Mesenchymal stem cell (in vitro differentiated cells and primary cell): ENCODE data around the gene SFXN4.

Experiments
- DNase-seq: peaks from one replicate; pipeline ENCODE4 v3.0.0-alpha.2; 2013
- H2AFZ ChIP-seq: one replicate; pipeline ENCODE4 v1.6.1; 2013; ENCODE audit warnings: low read depth, mild to moderate bottlenecking, control low read depth, inconsistent platforms, low read length, moderate library complexity
- H2AK5ac ChIP-seq: 2 replicates; pipeline ENCODE4 v1.6.1; 2013; ENCODE audit warnings: low read length, moderate library complexity, mild to moderate bottlenecking, inconsistent platforms; ENCODE audit not compliant: severe bottlenecking
- H2BK120ac ChIP-seq: one replicate; pipeline ENCODE4 v1.6.1; 2013; ENCODE audit warnings: low read depth, mild to moderate bottlenecking, inconsistent platforms, low read length, moderate library complexity
- H2BK12ac ChIP-seq, 2 experiments: one replicate each; pipeline ENCODE4 v1.6.1; 2013; ENCODE audit warnings: inconsistent platforms in 2 of 2, low read length in 2 of 2, mild to moderate bottlenecking in 2 of 2, moderate library complexity in 2 of 2, control low read depth in 1 of 2
- H2BK15ac ChIP-seq: one replicate; pipeline ENCODE4 v1.6.1; 2013; ENCODE audit warnings: mild to moderate bottlenecking, low read depth, inconsistent platforms; ENCODE audit not compliant: poor library complexity, severe bottlenecking
- H2BK5ac ChIP-seq: 2 replicates; pipeline ENCODE4 v1.6.1; 2013; ENCODE audit warnings: low read depth, mild to moderate bottlenecking, low read length, control low read depth, inconsistent platforms; ENCODE audit not compliant: poor library complexity, severe bottlenecking
- H3K14ac ChIP-seq, 2 experiments: one replicate each; pipeline ENCODE4 v1.6.1; 2013; ENCODE audit warnings: inconsistent platforms in 2 of 2, low read length in 2 of 2, control low read depth in 1 of 2, mild to moderate bottlenecking in 1 of 2, moderate library complexity in 1 of 2
- H3K18ac ChIP-seq, 2 experiments: one replicate each; pipeline ENCODE4 v1.6.1; 2013; ENCODE audit warnings: inconsistent platforms in 2 of 2, low read length in 2 of 2, control low read depth in 1 of 2, low read depth in 1 of 2, mild to moderate bottlenecking in 1 of 2
- H3K23ac ChIP-seq, 2 experiments: one replicate each; pipeline ENCODE4 v1.6.1; 2013; ENCODE audit warnings: inconsistent platforms in 2 of 2, low read length in 2 of 2, mild to moderate bottlenecking in 2 of 2, moderate library complexity in 2 of 2, control low read depth in 1 of 2
- H3K27ac ChIP-seq: 2 replicates; pipeline ENCODE4 v1.5.1; 2013; ENCODE audit warnings: mild to moderate bottlenecking, moderate library complexity, low read length, control low read depth, inconsistent platforms; ENCODE audit not compliant: poor library complexity, severe bottlenecking
- H3K27me3 ChIP-seq, 2 experiments: 2 replicates each; pipeline versions ENCODE4 v1.6.1 to v1.7.0; 2013; ENCODE audit warnings: low read length in 2 of 2, mild to moderate bottlenecking in 2 of 2, moderate library complexity in 2 of 2, control low read depth in 1 of 2, inconsistent platforms in 1 of 2; ENCODE audit not compliant: control insufficient read depth in 1 of 2, insufficient read depth in 1 of 2
- H3K36me3 ChIP-seq, 2 experiments: 2 replicates each; pipeline versions ENCODE4 v1.6.1 to v1.7.0; 2013; ENCODE audit warnings: low read length in 2 of 2, control low read depth in 1 of 2, inconsistent platforms in 1 of 2, low read depth in 1 of 2, mild to moderate bottlenecking in 1 of 2; ENCODE audit not compliant: insufficient read depth in 2 of 2, control insufficient read depth in 1 of 2
- H3K4ac ChIP-seq, 2 experiments: one replicate each; pipeline ENCODE4 v1.6.1; 2013; ENCODE audit warnings: inconsistent platforms in 2 of 2, low read length in 2 of 2, mild to moderate bottlenecking in 2 of 2, moderate library complexity in 2 of 2, control low read depth in 1 of 2, low read depth in 1 of 2
- H3K4me1 ChIP-seq: 2 replicates; pipeline ENCODE4 v1.6.1; 2013; ENCODE audit warnings: low read depth, low read length, control low read depth; ENCODE audit not compliant: control insufficient read depth, insufficient read depth
- H3K4me2 ChIP-seq: 2 replicates; pipeline ENCODE4 v1.6.1; 2013; ENCODE audit warnings: low read length, mild to moderate bottlenecking, inconsistent platforms; ENCODE audit not compliant: poor library complexity, severe bottlenecking
- H3K4me3 ChIP-seq, 2 experiments: 2 replicates each; pipeline versions ENCODE4 v1.5.1 to v1.7.0; 2013; ENCODE audit warnings: low read length in 2 of 2, mild to moderate bottlenecking in 2 of 2, control low read depth in 1 of 2, low read depth in 1 of 2; ENCODE audit not compliant: insufficient read depth in 1 of 2
- H3K79me1 ChIP-seq: replicated peaks from 2 replicates; pipeline ENCODE4 v1.6.1; 2013; ENCODE audit warnings: mild to moderate bottlenecking, control low read depth, low read length, inconsistent platforms; ENCODE audit not compliant: poor library complexity, severe bottlenecking
- H3K9ac ChIP-seq: 2 replicates; pipeline ENCODE4 v1.7.0; 2013; ENCODE audit warnings: mild to moderate bottlenecking, low read length, moderate library complexity
- H3K9me3 ChIP-seq: 2 replicates; pipeline ENCODE4 v1.7.0; 2013; ENCODE audit warnings: mild to moderate bottlenecking, low read length; ENCODE audit not compliant: control insufficient read depth
- H4K8ac ChIP-seq: one replicate; pipeline ENCODE4 v1.6.1; 2013; ENCODE audit warnings: inconsistent platforms, mild to moderate bottlenecking, low read length, moderate library complexity
- H4K91ac ChIP-seq: one replicate; pipeline ENCODE4 v1.6.1; 2013; ENCODE audit warnings: mild to moderate bottlenecking, low read length, inconsistent platforms
- WGBS: methylation state at CpG from one replicate; pipeline ENCODE4 v1.1.7; 2013; ENCODE audit warnings: mixed read lengths; 5-methylcytosine and 5-hydroxymethylcytosine counted together

SFXN4 gene

DNA sequence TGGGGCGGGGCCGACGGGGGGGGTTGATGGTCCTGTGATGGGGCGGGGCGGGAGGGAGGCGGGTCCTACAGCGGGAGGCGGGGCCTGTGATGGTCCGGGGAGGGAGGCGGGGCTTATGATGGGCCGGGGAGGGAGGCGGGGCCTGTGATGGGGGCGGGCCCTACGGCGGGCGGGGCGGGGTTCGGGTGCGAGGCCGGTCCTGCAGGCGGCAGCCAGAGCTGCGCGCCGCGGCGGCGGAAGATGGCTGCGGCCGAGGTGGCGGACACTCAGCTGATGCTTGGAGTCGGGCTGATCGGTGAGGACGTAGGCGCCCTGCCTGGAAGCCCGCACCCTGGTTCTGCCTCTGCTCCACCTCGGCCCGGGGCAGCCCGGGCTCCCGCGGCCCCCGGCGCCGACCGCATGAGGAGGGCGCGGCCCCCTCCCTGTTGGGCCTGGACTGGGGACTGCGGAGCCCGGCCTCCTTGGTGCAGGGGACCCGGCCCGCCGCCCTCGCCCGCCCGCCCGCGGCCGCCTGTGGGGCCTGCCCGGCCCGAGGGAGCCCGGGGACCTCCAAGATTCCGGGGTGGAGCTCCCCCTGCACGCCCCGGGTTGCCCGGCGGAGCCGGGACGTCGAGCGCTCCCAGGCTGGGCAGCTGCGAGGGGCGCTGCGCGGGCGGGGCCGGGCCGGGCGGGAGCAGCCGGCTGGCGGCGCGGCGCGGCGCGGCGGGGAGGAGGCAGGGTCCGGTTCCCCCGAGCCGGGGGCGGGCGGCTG lies 61.4 kb downstream of the SFXN4 start, which contains the start of gene DENND10:
TSS of gene DENND10 (plus strand) at position 211 of the 751 bp plus-strand sequence. CDS start at position 241, 30 bp downstream.
- peak within 1 kb of the TSS; percentile 11 to 93 for H3K14ac ChIP-seq
- peak within 1 kb of the TSS; percentile 92 to 97 for H3K18ac ChIP-seq
- H3K4ac ChIP-seq = peak within 1 kb of the TSS; percentile 66 to 99
- H3K36me3 ChIP-seq = peaks cover 10 to 19% of the 10 kb centered on the region in 2 experiments
- peak within 1 kb of the TSS; percentile 94 for H2AFZ ChIP-seq
- peak within 1 kb of the TSS; percentile 82 for H4K8ac ChIP-seq
- no peaks in the 10 kb centered on the region for H3K9me3 ChIP-seq
- H3K4me1 ChIP-seq = peaks cover 11% of the 10 kb centered on the region
- peak within 1 kb of the TSS; percentile 75 for H4K91ac ChIP-seq
- H3K79me1 ChIP-seq = peaks cover 12% of the 10 kb centered on the region
- H2AK5ac ChIP-seq = peak within 1 kb of the TSS; percentile 66
- peak within 1 kb of the TSS; percentile 90 for H3K9ac ChIP-seq
- H2BK120ac ChIP-seq = peak within 1 kb of the TSS; percentile 85
- H3K23ac ChIP-seq = peak within 1 kb of the TSS in 1 of 2 experiments; percentile 81
- peak; percentile 76 for DNase-seq
- WGBS = under 1% methylated on average over 43 of the region's 91 CpGs
- peaks cover 0 to 3% of the 10 kb centered on the region in 2 experiments for H3K27me3 ChIP-seq
- H2BK15ac ChIP-seq = peak within 1 kb of the TSS; percentile 98
- H3K27ac ChIP-seq = no peak within 1 kb of the TSS
- peak within 1 kb of the TSS; percentile 39 to 88 for H2BK12ac ChIP-seq
- H2BK5ac ChIP-seq = peak within 1 kb of the TSS; percentile 51
- H3K4me2 ChIP-seq = peak within 1 kb of the TSS; percentile 94
- peak within 1 kb of the TSS; percentile 88 to 95 for H3K4me3 ChIP-seq

DNA sequence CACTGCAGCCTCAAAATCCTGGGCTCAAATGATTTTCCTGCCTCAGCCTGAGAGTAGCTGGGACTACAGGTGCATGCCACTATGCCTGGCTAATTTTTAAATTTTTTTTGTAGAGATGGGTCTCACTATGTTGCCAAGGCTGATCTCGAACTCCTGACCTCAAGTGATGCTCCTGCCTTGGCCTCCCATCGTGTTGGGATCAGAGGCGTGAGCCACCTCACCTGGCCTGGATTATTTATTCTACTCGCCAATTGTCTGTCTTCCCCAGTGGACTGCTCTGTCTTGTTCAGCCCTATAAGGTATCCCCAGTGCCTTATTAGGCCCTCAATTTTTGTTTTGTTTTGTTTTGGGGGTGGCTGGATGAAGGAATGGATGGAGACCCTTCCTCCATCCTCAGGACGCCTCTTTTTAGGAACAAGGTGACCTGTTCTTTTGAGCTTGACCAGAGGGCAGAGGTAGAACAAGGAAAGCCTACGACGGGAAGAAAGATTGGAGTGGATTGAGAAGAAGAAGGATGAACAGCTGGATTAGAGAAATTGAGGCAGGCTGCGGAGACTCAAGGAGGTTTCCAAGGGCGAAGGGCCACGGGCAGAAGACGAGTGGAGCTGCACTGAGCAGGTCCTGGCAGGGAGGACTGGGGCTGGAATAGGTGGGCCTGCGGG lies 62.1 kb downstream of the SFXN4 start:
- H2AFZ ChIP-seq = peak overlapping the region; percentile 94
- no peak overlapping the region for H3K27ac ChIP-seq
- H3K18ac ChIP-seq = peak overlapping the region in 1 of 2 experiments; percentile 72
- peak overlapping the region; percentile 65 for H2AK5ac ChIP-seq
- H3K4me2 ChIP-seq = peak overlapping the region; percentile 57
- H3K4ac ChIP-seq = peak overlapping the region in 1 of 2 experiments; percentile 30
- no peaks in the 10 kb centered on the region for H3K9me3 ChIP-seq
- H3K27me3 ChIP-seq = peaks cover 0 to 3% of the 10 kb centered on the region in 2 experiments
- peaks cover 4 to 12% of the 10 kb centered on the region in 2 experiments for H3K36me3 ChIP-seq
- 52% methylated on average over 10 of the region's 12 CpGs for WGBS
- peaks cover 10% of the 10 kb centered on the region for H3K79me1 ChIP-seq
- no peak overlapping the region for H3K4me3 ChIP-seq
- H3K9ac ChIP-seq = no peak overlapping the region
- H2BK120ac ChIP-seq = no peak overlapping the region
- no peak overlapping the region for H4K91ac ChIP-seq
- peak overlapping the region in 1 of 2 experiments; percentile 64 for H2BK12ac ChIP-seq
- peaks cover 11% of the 10 kb centered on the region for H3K4me1 ChIP-seq
- peak overlapping the region; percentile 51 for H2BK5ac ChIP-seq
- no peak overlapping the region for H2BK15ac ChIP-seq
- H3K14ac ChIP-seq = no peak overlapping the region
- DNase-seq = no peak
- no peak overlapping the region for H3K23ac ChIP-seq
- H4K8ac ChIP-seq = peak overlapping the region; percentile 27

DNA sequence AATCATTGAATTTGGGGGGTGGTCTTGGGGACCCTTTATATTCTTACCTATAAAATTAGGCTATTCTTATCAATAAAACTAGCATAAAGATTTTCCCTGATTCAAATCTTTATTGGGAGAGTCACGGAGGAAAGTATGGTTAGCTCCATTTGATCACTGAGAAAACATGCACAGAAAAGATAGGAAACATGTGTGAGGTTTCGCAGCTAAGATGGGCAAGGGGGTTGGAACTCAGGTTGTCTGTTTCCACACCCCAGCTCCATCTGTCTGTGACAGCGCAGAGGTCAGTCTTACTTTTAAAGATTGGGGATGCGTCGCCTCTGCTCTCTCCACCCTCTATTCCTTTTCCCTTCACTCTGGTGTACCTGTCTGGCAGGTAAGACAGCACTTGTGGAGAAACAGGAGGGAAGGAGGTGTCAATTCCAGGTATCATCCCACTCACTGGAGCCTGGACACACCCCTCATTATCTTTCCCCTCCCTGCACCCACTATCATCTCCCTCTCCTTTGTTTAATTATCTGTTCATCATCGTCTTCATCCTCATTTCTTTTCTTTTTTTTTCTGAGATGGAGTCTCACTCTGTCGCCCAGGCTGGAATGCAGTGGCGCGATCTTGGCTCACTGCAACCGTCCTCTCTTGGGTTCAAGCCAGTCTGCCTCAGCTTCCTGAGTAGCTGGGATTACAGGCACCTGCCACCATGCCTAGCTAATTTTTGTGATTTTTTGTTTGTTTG lies 64.0 kb downstream of the SFXN4 start:
- Histone ChIP-seq H3K9ac (no peak overlapping the region), H2AFZ (no peak overlapping the region), H3K4me1 (peaks cover 11% of the 10 kb centered on the region), H3K4ac (no peak overlapping the region), H2BK15ac (no peak overlapping the region), H3K27me3 (peaks cover 0 to 3% of the 10 kb centered on the region in 2 experiments), H2AK5ac (no peak overlapping the region), H4K91ac (peak overlapping the region; percentile 68), H3K18ac (no peak overlapping the region), H4K8ac (no peak overlapping the region), H3K27ac (no peak overlapping the region), H3K14ac (no peak overlapping the region), H3K4me2 (no peak overlapping the region), H2BK120ac (peak overlapping the region; percentile 5), H3K79me1 (peaks cover 5% of the 10 kb centered on the region), H3K9me3 (no peaks in the 10 kb centered on the region), H3K23ac (no peak overlapping the region), H3K4me3 (no peak overlapping the region), H2BK12ac (no peak overlapping the region), H3K36me3 (peaks cover 0 to 4% of the 10 kb centered on the region in 2 experiments), H2BK5ac (no peak overlapping the region)
- 89% methylated on average over 10 of the region's 10 CpGs for WGBS
- DNase-seq = no peak
